OCI-LY1 (cell line): Measurements from ENCODE around the gene TMEM242.

Source experiments
- EZH2 ChIP-seq: fragments of 200-600 bp; sonication (generic), shearing (Covaris generic); IDR thresholded peaks from 2 replicates; pipeline ENCODE4 v1.8.0; 2017; ENCODE audit warnings: borderline replicate concordance, mixed run types, mild to moderate bottlenecking, antibody characterized with exemption, low read length, moderate library complexity, mixed read lengths
- TF ChIP-seq, protein P1 (sequence below): fragments of 200-600 bp; sonication (generic), shearing (Covaris generic); IDR thresholded peaks from 2 replicates; pipeline ENCODE4 v1.5.1; 2017; ENCODE audit warnings: mild to moderate bottlenecking, antibody characterized with exemption, low read length, moderate library complexity, mixed read lengths

- TF ChIP-seq, protein P1, sequence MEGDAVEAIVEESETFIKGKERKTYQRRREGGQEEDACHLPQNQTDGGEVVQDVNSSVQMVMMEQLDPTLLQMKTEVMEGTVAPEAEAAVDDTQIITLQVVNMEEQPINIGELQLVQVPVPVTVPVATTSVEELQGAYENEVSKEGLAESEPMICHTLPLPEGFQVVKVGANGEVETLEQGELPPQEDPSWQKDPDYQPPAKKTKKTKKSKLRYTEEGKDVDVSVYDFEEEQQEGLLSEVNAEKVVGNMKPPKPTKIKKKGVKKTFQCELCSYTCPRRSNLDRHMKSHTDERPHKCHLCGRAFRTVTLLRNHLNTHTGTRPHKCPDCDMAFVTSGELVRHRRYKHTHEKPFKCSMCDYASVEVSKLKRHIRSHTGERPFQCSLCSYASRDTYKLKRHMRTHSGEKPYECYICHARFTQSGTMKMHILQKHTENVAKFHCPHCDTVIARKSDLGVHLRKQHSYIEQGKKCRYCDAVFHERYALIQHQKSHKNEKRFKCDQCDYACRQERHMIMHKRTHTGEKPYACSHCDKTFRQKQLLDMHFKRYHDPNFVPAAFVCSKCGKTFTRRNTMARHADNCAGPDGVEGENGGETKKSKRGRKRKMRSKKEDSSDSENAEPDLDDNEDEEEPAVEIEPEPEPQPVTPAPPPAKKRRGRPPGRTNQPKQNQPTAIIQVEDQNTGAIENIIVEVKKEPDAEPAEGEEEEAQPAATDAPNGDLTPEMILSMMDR: no peak
- no peak for TF ChIP-seq EZH2
These were observed 49.4 kb upstream of the TMEM242 start for GRCh38 chr6:157372501-157373280.
